Measurements from ENCODE around the gene THOC6. TPM values are rescaled to one million over a fixed set of nuclear protein-coding genes. Genes with fewer than 3 reads are reported as not detected.

THOC6 gene
- total RNA-seq, 1 experiment from 2014 or later, result 68.2 TPM

DNA sequence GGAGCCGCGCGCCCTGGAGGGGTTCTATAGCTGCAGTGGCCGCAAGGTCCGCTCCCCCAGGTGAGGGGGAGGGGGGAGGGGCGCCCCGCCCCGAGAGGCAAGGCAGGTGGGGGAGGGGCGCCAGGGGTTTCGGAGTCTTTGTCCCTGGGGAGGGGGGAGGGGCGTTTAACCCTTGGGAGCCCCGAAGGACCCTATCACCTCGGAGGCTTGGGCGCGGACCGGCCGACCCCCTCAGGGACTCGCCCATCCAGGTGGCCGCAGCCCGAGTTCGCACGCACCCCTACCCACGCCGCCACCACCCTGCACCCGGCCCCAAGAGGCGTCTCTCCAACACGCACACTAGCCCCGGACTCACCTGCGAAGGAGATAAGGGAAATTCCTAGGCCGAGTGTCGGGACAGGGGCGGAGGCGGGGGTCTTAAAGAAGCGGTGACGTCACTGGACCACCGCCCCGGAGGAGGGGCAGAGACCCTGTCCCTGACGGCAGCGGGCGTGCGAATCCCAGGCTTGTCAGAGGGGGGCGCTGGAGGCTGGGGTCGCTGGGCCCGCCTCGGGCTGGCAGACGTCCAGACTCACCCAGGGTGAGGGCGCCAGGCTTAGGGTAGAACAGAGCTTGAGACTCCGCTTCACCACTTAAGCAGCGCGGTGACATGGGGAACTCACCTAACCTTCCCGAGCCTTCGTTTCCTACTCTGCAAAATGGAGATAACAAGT lies 5.9 kb upstream of the THOC6 start, which contains the start of gene CLDN6:
Gene CLDN6 (minus strand): TSS at position 390 of the 713 bp plus-strand sequence. CDS start 2,162 bp downstream, outside the sequence.
- peak within 1 kb of the TSS; percentile 99 for H3K14ac ChIP-seq (ENCODE audit: insufficient read depth, low read length)
- H2BK15ac ChIP-seq (ENCODE audit: low read depth, low read length), result no peak within 1 kb of the TSS
- H4K5ac ChIP-seq (ENCODE audit: insufficient read length, low read depth, low read length), result no peak within 1 kb of the TSS
- H3K9me3 ChIP-seq (ENCODE audit: control insufficient read depth, low read depth, low read length), result no peaks in the 10 kb centered on the region
- peak within 1 kb of the TSS; percentile 98 to 99 (median 99) for H3K27ac Mint-ChIP-seq
- WGBS (ENCODE audit: extremely low coverage, insufficient read length, low lambda C conversion rate), result no CpG with 5 or more reads among the region's 52 CpGs
- no peaks in the 10 kb centered on the region for H3K79me1 ChIP-seq (ENCODE audit: insufficient read depth, low read depth, low read length, poor library complexity, severe bottlenecking)
- H2BK5ac ChIP-seq (ENCODE audit: insufficient read length, low read length), result peak within 1 kb of the TSS; percentile 76
- H3K27me3 ChIP-seq (ENCODE audit: insufficient read depth, low read length), result no peaks in the 10 kb centered on the region
- H3K27ac ChIP-seq (ENCODE audit: insufficient read length, low read depth, low read length), result no peak within 1 kb of the TSS
- peaks cover 51 to 74% of the 10 kb centered on the region in 2 experiments for H3K4me1 Mint-ChIP-seq
- TF ChIP-seq, protein P1, sequence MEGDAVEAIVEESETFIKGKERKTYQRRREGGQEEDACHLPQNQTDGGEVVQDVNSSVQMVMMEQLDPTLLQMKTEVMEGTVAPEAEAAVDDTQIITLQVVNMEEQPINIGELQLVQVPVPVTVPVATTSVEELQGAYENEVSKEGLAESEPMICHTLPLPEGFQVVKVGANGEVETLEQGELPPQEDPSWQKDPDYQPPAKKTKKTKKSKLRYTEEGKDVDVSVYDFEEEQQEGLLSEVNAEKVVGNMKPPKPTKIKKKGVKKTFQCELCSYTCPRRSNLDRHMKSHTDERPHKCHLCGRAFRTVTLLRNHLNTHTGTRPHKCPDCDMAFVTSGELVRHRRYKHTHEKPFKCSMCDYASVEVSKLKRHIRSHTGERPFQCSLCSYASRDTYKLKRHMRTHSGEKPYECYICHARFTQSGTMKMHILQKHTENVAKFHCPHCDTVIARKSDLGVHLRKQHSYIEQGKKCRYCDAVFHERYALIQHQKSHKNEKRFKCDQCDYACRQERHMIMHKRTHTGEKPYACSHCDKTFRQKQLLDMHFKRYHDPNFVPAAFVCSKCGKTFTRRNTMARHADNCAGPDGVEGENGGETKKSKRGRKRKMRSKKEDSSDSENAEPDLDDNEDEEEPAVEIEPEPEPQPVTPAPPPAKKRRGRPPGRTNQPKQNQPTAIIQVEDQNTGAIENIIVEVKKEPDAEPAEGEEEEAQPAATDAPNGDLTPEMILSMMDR (conservative IDR thresholded peaks at IDR 0.05), result peak; percentile 91
- no peak within 1 kb of the TSS for H2AFZ ChIP-seq (ENCODE audit: low read length)
- peak within 1 kb of the TSS; percentile 87 for H3K9ac ChIP-seq (ENCODE audit: extremely low read depth, insufficient read length, low read length)
- H2BK120ac ChIP-seq (ENCODE audit: low read depth, low read length, poor library complexity, severe bottlenecking), result no peak within 1 kb of the TSS
- no peak within 1 kb of the TSS for H4K91ac ChIP-seq (ENCODE audit: insufficient read length, low read depth, low read length)
- peaks cover 9% of the 10 kb centered on the region for H3K27me3 Mint-ChIP-seq (ENCODE audit: low read depth)
- peaks cover 28% of the 10 kb centered on the region for H3K23me2 ChIP-seq (ENCODE audit: insufficient read length, low read depth, low read length, poor library complexity, severe bottlenecking)
- no peak within 1 kb of the TSS for H3K56ac ChIP-seq (ENCODE audit: insufficient read length, low read depth, low read length)
- H2BK20ac ChIP-seq (ENCODE audit: low read depth, low read length, poor library complexity, severe bottlenecking), result no peak within 1 kb of the TSS
- H3K79me2 ChIP-seq (ENCODE audit: insufficient read depth, low read length), result peaks cover 9% of the 10 kb centered on the region; the same call in 1 of the 2 replicates
- peak within 1 kb of the TSS; percentile 78 for H2BK12ac ChIP-seq (ENCODE audit: insufficient read length, low read depth, low read length)
- no peak within 1 kb of the TSS for H3T11ph ChIP-seq (ENCODE audit: low read length)
- H3K36me3 Mint-ChIP-seq (ENCODE audit: insufficient read depth in 1 of 3, low read depth in 3 of 3), result peaks cover 24 to 49% (median 34%) of the 10 kb centered on the region in 3 experiments
- H4K20me1 ChIP-seq (ENCODE audit: control insufficient read depth, insufficient read depth, insufficient read length), result no peaks in the 10 kb centered on the region
- no peaks in the 10 kb centered on the region; a peak in 2 of 5 replicates for H3K9me3 Mint-ChIP-seq
- no peak within 1 kb of the TSS for H4K8ac ChIP-seq (replicated peaks; ENCODE audit: insufficient read length, low read depth, low read length)
- H3K4me3 Mint-ChIP-seq, result peak within 1 kb of the TSS; percentile 91 to 96
- H3K23ac ChIP-seq (ENCODE audit: insufficient read length, low read depth, low read length), result no peak within 1 kb of the TSS
- peak; percentile 97 for DNase-seq
- peak within 1 kb of the TSS; percentile 81 for H3K4me2 ChIP-seq (ENCODE audit: insufficient read depth, insufficient read length, low read length)
- H3K4me1 ChIP-seq (ENCODE audit: insufficient read depth, low read length), result peaks cover 2% of the 10 kb centered on the region; the same call in 1 of the 2 replicates
- peak within 1 kb of the TSS; percentile 99 for H3K18ac ChIP-seq (ENCODE audit: insufficient read length, low read depth, low read length)
- no peak within 1 kb of the TSS for H2AK5ac ChIP-seq (ENCODE audit: insufficient read length, low read length)
- no peak within 1 kb of the TSS; the same call in 1 of the 2 replicates for H3K4ac ChIP-seq (ENCODE audit: low read depth, low read length)

Measured in H9 (cell line).